ENCODE results near the gene FLRT2.

Gene FLRT2

DNA sequence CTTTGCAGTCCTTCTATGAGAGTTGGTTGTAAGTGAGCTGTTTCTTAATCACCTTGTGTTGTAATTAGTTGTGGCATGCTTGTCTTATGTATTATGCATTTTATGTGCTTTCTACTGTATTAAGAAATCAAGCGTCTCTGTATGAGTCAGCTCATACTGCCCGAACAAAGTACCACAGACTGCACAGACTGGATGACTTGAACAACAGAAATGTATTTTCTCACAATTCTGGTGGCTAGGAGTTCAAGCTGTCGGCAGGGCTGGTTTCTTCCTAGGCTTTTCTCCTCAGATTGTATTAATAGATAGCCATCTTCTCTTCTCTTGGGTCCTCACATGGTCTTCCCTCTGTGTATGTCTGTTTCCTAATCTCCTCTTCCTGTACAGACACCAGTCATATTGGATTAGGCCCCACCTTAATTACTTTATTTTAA is 77.7 kb downstream of the FLRT2 start:
- DNase-seq: no peak
- no peaks in the 10 kb centered on the region for H3K36me3 Mint-ChIP-seq
- H3K27me3 Mint-ChIP-seq: no peaks in the 10 kb centered on the region
- no peak overlapping the region for H3K4me3 Mint-ChIP-seq
- H3K4me1 Mint-ChIP-seq: no peaks in the 10 kb centered on the region
- CTCF ChIA-PET: no interaction called here
- no peak overlapping the region for H3K27ac Mint-ChIP-seq
- H3K9me3 Mint-ChIP-seq: peaks cover 13% of the 10 kb centered on the region

DNA sequence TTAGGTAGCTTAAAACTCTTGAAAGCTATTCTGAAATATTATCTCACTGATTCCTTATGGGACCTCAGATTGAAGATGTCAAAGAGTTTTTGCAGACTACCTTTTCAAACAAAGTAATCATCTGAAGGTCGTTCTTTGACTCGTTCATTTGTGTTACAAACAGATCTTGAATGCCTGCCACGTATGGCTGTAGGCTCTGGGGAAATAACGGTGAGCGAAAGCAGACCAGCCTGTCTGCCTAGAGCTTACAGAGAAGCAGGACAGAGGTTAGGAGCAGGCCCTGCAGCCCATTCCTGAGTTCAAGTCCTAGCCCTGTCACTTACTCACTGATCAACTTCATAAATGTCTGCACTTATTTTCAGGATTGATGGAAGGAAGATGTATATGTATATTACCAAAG is 83.6 kb downstream of the FLRT2 start:
- Mint-ChIP-seq H3K9me3 (peaks cover 4% of the 10 kb centered on the region), H3K36me3 (no peaks in the 10 kb centered on the region), H3K4me3 (no peak overlapping the region), H3K27me3 (no peaks in the 10 kb centered on the region), H3K4me1 (no peaks in the 10 kb centered on the region), H3K27ac (no peak overlapping the region)
- CTCF ChIA-PET: no interaction called here
- no peak for DNase-seq

- CTCF ChIA-PET: no interaction called here
- H3K9me3 Mint-ChIP-seq: no peaks in the 10 kb centered on the region
- H3K27ac Mint-ChIP-seq: no peak overlapping the region
- DNase-seq: no peak
- no peak overlapping the region for H3K4me3 Mint-ChIP-seq
- no peaks in the 10 kb centered on the region for H3K36me3 Mint-ChIP-seq
- H3K27me3 Mint-ChIP-seq: no peaks in the 10 kb centered on the region
- no peaks in the 10 kb centered on the region for H3K4me1 Mint-ChIP-seq
Observed at GRCh38 chr14:85616386-85616885, 86.5 kb downstream of the FLRT2 start.

DNA sequence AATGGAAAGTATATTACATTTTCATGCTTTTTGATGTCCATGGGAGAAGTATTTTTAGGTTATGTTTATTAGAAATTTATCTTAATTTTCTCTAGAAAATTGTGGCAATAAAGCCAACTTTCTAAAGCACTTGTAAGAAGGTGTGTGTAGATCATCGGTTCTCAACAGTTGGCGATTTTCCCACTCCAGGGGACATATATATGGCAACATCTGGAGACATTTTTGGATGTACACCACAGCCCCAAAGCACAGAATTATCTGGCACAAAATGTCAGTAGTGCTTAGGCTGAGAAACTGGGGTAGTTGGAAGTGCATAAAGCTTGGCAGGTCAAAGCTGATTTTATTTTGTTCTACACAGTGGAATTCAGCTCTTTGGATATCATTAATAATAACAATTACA is 86.9 kb downstream of the FLRT2 start:
- DNase-seq: no peak
- CTCF ChIA-PET: no interaction called here
- H3K4me1 Mint-ChIP-seq: no peaks in the 10 kb centered on the region

GRCh38 chr14:85617791-85618190 is 87.8 kb downstream of the FLRT2 start:
- Mint-ChIP-seq H3K27me3 (no peaks in the 10 kb centered on the region), H3K4me1 (no peaks in the 10 kb centered on the region), H3K4me3 (no peak overlapping the region), H3K9me3 (peaks cover 11% of the 10 kb centered on the region), H3K36me3 (no peaks in the 10 kb centered on the region), H3K27ac (no peak overlapping the region)
- CTCF ChIA-PET: no interaction called here
- DNase-seq: no peak

More for the DNA sequence above, 86.9 kb downstream of the FLRT2 start:
- no peaks in the 10 kb centered on the region for H3K27me3 Mint-ChIP-seq
- no peaks in the 10 kb centered on the region for H3K36me3 Mint-ChIP-seq
- peaks cover 3% of the 10 kb centered on the region for H3K9me3 Mint-ChIP-seq
- no peak overlapping the region for H3K4me3 Mint-ChIP-seq
- no peak overlapping the region for H3K27ac Mint-ChIP-seq

DNA sequence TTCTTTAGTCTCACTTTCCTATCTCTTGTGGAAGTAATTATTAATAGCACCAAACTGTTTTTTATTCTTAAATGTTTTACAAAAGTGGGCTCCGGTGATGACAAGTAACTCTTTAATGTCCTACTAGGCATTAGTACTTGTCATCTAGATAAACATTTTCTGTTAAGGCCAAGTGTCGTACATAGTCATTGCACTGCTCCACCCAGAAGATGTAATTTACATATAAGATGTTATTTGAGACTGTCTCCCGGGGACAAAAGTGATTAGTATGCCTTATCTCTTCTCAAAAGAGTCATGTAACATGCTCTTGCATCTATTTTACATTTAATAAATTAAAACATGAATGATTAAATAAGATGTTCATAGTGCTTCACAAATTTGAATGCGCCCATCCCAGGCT is 88.4 kb downstream of the FLRT2 start:
- CTCF ChIA-PET: no interaction called here

GRCh38 chr14:85618978-85619377 is 89.0 kb downstream of the FLRT2 start:
- H3K4me1 Mint-ChIP-seq: no peaks in the 10 kb centered on the region
- no peaks in the 10 kb centered on the region for H3K36me3 Mint-ChIP-seq
- no peak overlapping the region for H3K4me3 Mint-ChIP-seq
- no peak overlapping the region for H3K27ac Mint-ChIP-seq
- H3K27me3 Mint-ChIP-seq: no peaks in the 10 kb centered on the region
- CTCF ChIA-PET: no interaction called here
- DNase-seq: no peak
- peaks cover 12% of the 10 kb centered on the region for H3K9me3 Mint-ChIP-seq

More for the DNA sequence above, 88.4 kb downstream of the FLRT2 start:
- no peak overlapping the region for H3K27ac Mint-ChIP-seq
- H3K4me3 Mint-ChIP-seq: no peak overlapping the region
- H3K27me3 Mint-ChIP-seq: no peaks in the 10 kb centered on the region
- no peaks in the 10 kb centered on the region for H3K4me1 Mint-ChIP-seq
- peaks cover 12% of the 10 kb centered on the region for H3K9me3 Mint-ChIP-seq
- no peaks in the 10 kb centered on the region for H3K36me3 Mint-ChIP-seq
- DNase-seq: no peak

- DNase-seq: no peak
- CTCF ChIA-PET: no interaction called here
- Mint-ChIP-seq H3K4me3 (no peak overlapping the region), H3K27me3 (no peaks in the 10 kb centered on the region), H3K27ac (no peak overlapping the region), H3K36me3 (no peaks in the 10 kb centered on the region), H3K9me3 (peaks cover 12% of the 10 kb centered on the region), H3K4me1 (no peaks in the 10 kb centered on the region)
Observed at GRCh38 chr14:85619851-85620250, 89.9 kb downstream of the FLRT2 start.

DNA sequence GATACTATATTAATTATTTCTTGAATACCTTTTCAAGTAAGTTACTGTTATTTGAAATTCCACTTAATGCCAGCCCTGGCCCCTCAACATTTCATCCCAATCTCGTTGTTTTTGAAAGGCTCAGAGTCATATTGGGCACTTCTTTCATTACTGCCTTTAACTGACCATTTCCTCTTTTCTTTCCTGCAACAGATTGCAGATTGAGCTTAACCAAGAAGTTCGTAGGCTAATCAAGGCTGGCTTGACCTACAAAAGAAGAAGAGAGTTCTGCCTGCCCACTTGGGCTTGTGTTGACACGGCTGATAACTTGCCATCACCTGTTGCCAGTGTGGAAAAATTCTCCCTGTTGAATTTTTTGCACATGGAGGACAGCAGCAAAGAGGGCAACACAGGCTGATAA is 91.0 kb downstream of the FLRT2 start:
- Mint-ChIP-seq H3K4me1 (no peaks in the 10 kb centered on the region), H3K27ac (no peak overlapping the region), H3K4me3 (no peak overlapping the region), H3K36me3 (no peaks in the 10 kb centered on the region), H3K9me3 (peaks cover 12% of the 10 kb centered on the region), H3K27me3 (no peaks in the 10 kb centered on the region)
- no peak for DNase-seq
- CTCF ChIA-PET: no interaction called here

GRCh38 chr14:85622106-85622505 is 92.2 kb downstream of the FLRT2 start:
- Mint-ChIP-seq H3K4me1 (no peaks in the 10 kb centered on the region), H3K27me3 (no peaks in the 10 kb centered on the region), H3K4me3 (no peak overlapping the region), H3K9me3 (peaks cover 12% of the 10 kb centered on the region), H3K36me3 (no peaks in the 10 kb centered on the region), H3K27ac (no peak overlapping the region)
- CTCF ChIA-PET: no interaction called here
- DNase-seq: no peak

DNA sequence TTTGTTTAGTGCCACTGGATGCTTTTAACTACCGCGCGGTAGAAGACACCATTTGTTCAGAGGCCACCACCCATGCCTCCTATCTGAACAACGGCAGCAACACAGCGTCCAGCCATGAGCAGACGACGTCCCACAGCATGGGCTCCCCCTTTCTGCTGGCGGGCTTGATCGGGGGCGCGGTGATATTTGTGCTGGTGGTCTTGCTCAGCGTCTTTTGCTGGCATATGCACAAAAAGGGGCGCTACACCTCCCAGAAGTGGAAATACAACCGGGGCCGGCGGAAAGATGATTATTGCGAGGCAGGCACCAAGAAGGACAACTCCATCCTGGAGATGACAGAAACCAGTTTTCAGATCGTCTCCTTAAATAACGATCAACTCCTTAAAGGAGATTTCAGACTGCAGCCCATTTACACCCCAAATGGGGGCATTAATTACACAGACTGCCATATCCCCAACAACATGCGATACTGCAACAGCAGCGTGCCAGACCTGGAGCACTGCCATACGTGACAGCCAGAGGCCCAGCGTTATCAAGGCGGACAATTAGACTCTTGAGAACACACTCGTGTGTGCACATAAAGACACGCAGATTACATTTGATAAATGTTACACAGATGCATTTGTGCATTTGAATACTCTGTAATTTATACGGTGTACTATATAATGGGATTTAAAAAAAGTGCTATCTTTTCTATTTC is 93.2 kb downstream of the FLRT2 start:
- H3K27ac Mint-ChIP-seq: no peak overlapping the region
- H3K9me3 Mint-ChIP-seq: peaks cover 12% of the 10 kb centered on the region
- H3K36me3 Mint-ChIP-seq: no peaks in the 10 kb centered on the region
- CTCF ChIA-PET: no interaction called here
- DNase-seq: no peak
- no peaks in the 10 kb centered on the region for H3K27me3 Mint-ChIP-seq
- H3K4me3 Mint-ChIP-seq: no peak overlapping the region
- H3K4me1 Mint-ChIP-seq: no peaks in the 10 kb centered on the region

- no peaks in the 10 kb centered on the region for H3K27me3 Mint-ChIP-seq
- no peaks in the 10 kb centered on the region for H3K4me1 Mint-ChIP-seq
- no peak for DNase-seq
- H3K36me3 Mint-ChIP-seq: no peaks in the 10 kb centered on the region
- CTCF ChIA-PET: no interaction called here
- peaks cover 12% of the 10 kb centered on the region for H3K9me3 Mint-ChIP-seq
- H3K27ac Mint-ChIP-seq: no peak overlapping the region
- H3K4me3 Mint-ChIP-seq: no peak overlapping the region
Observed at GRCh38 chr14:85625925-85626585, 96.1 kb downstream of the FLRT2 start.

GRCh38 chr14:85634205-85634604 is 104.3 kb downstream of the FLRT2 start:
- no peak for DNase-seq
- Mint-ChIP-seq H3K4me3 (no peak overlapping the region), H3K27me3 (no peaks in the 10 kb centered on the region), H3K27ac (no peak overlapping the region), H3K4me1 (no peaks in the 10 kb centered on the region), H3K9me3 (peaks cover 2% of the 10 kb centered on the region), H3K36me3 (no peaks in the 10 kb centered on the region)
- CTCF ChIA-PET: no interaction called here

- H3K4me1 Mint-ChIP-seq: no peaks in the 10 kb centered on the region
- H3K27ac Mint-ChIP-seq: no peak overlapping the region
- peaks cover 7% of the 10 kb centered on the region for H3K9me3 Mint-ChIP-seq
- DNase-seq: no peak
- CTCF ChIA-PET: no interaction called here
- H3K27me3 Mint-ChIP-seq: no peaks in the 10 kb centered on the region
- no peak overlapping the region for H3K4me3 Mint-ChIP-seq
- H3K36me3 Mint-ChIP-seq: no peaks in the 10 kb centered on the region
Observed at GRCh38 chr14:85644211-85644610, 114.3 kb downstream of the FLRT2 start.

DNA sequence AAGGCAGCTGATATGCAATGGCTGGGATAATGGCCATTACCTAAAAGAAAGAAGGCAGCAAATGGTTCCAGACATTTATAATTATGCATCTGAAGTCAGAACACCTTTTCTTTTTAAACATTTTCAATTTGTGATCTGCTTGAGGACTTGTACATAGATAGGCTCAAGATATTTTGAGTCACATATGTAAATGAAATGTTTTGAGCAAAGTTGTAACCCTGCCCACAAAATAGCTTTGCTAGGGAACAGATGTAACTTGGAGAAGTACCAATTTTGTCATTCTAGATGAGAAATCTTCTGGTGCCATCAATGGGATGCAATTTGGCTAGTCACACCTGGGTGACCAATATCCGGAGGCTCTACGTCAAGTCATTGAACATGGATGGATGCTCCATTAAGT is 123.1 kb downstream of the FLRT2 start:
- H3K9me3 Mint-ChIP-seq: no peaks in the 10 kb centered on the region
- H3K4me1 Mint-ChIP-seq: no peaks in the 10 kb centered on the region
- H3K36me3 Mint-ChIP-seq: no peaks in the 10 kb centered on the region
- no peak overlapping the region for H3K27ac Mint-ChIP-seq
- CTCF ChIA-PET: no interaction called here
- no peaks in the 10 kb centered on the region for H3K27me3 Mint-ChIP-seq
- H3K4me3 Mint-ChIP-seq: no peak overlapping the region
- no peak for DNase-seq

All from activated naive CD4-positive, alpha-beta T cell treated with anti-CD3 and anti-CD28 coated beads, Interleukin-2, amount 10 ng/mL, durations not matched to agents 7 days and 5 days (primary cell).